Activated CD4-positive, alpha-beta memory T cell treated with anti-CD3 and anti-CD28 coated beads for 36 hours (primary cell): Measurements from ENCODE around the gene LGI2. TPM values are rescaled to one million over a fixed set of nuclear protein-coding genes. Genes with fewer than 3 reads are reported as not detected.

Experiments
- CTCF ChIA-PET: fragments of 350-600 bp; sonication (Branson Sonifier 250); formaldehyde crosslinking; loops from one replicate; lab custom pipeline; 2021; ENCODE audit warnings: antibody characterized with exemption, inconsistent platforms; lab: Charles Lee
- POLR2A ChIA-PET: fragments of 350-600 bp; sonication (Branson Sonifier 250); formaldehyde crosslinking; loops from one replicate; lab custom pipeline; 2021; ENCODE audit warnings: antibody characterized with exemption; lab: Charles Lee
- DNase-seq: peaks from one replicate; pipeline ENCODE4 v3.0.0-alpha.2; 2020
- H3K27ac Mint-ChIP-seq: one replicate; pipeline ENCODE4 v1.8.0; 2021; ENCODE audit warnings: mixed read lengths
- H3K27me3 Mint-ChIP-seq: one replicate; pipeline ENCODE4 v1.8.0; 2021; ENCODE audit warnings: mixed read lengths
- H3K36me3 Mint-ChIP-seq: one replicate; pipeline ENCODE4 v1.8.0; 2021; ENCODE audit warnings: mixed read lengths
- H3K4me1 Mint-ChIP-seq: one replicate; pipeline ENCODE4 v1.8.0; 2021; ENCODE audit warnings: low read depth, mixed read lengths
- H3K4me3 Mint-ChIP-seq: one replicate; pipeline ENCODE4 v1.8.0; 2021; ENCODE audit warnings: mild to moderate bottlenecking, mixed read lengths
- H3K9me3 Mint-ChIP-seq: one replicate; pipeline ENCODE4 v1.8.0; 2021; ENCODE audit warnings: mixed read lengths
- intact Hi-C: fragments of 100-400 bp; cut with micrococcal nuclease; formaldehyde crosslinking; loops from one replicate; pipeline ENCODE4 v1.15.1; 2023
- total RNA-seq, 2 experiments: library from RNA; stranded (reverse); gene quantifications; one replicate each; pipeline ENCODE4 v1.2.3, GENCODE V29; 2021

Gene LGI2
- total RNA-seq, 2 experiments from 2014 or later, result not detected

GRCh38 chr4:24984602-24985532, 45.9 kb downstream of the LGI2 start:
- Mint-ChIP-seq H3K9me3 (no peaks in the 10 kb centered on the region), H3K27ac (no peak overlapping the region), H3K4me1 (peaks cover 5% of the 10 kb centered on the region), H3K36me3 (no peaks in the 10 kb centered on the region), H3K4me3 (no peak overlapping the region), H3K27me3 (peaks cover 4% of the 10 kb centered on the region)
- no peak for DNase-seq
- ChIA-PET POLR2A (no interaction called here), CTCF (no interaction called here)
- intact Hi-C loops, result no loop called here

DNA sequence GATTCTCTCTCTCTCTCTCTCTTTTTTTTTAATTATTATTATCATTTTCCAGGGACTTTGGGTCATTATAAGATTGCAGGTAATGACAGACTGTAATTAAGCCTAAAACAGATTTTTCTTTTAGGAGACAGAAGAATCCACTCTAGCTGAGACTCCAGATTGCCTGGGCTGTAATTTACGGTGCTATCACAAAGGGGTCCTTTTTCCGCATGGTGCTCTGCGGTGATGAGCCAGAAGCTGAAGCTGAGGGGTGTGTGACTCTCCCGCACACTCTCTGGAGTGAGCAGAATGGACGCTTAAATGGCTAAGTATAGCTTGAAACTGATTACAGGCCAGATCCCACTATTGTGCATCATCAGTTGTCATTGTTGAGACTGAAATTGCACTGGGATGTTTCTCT, 50.0 kb downstream of the LGI2 start:
- Mint-ChIP-seq H3K4me3 (no peak overlapping the region), H3K27ac (no peak overlapping the region), H3K27me3 (peaks cover 17% of the 10 kb centered on the region), H3K9me3 (no peaks in the 10 kb centered on the region), H3K4me1 (peaks cover 5% of the 10 kb centered on the region), H3K36me3 (no peaks in the 10 kb centered on the region)
- intact Hi-C loops, result loop anchor here (1.0 to 2.0 kb wide), 3 partner anchors 165 to 492 kb away; no protein-coding TSS in a partner anchor
- ChIA-PET CTCF (interaction anchor here (0.6 to 4.8 kb wide), 32 partner anchors 9 to 591 kb away, joined by 3 to 41 read pairs (median 3); partner anchors contain the start of genes SEPSECS and ZCCHC4), POLR2A (no interaction called here)
- no peak for DNase-seq

DNA sequence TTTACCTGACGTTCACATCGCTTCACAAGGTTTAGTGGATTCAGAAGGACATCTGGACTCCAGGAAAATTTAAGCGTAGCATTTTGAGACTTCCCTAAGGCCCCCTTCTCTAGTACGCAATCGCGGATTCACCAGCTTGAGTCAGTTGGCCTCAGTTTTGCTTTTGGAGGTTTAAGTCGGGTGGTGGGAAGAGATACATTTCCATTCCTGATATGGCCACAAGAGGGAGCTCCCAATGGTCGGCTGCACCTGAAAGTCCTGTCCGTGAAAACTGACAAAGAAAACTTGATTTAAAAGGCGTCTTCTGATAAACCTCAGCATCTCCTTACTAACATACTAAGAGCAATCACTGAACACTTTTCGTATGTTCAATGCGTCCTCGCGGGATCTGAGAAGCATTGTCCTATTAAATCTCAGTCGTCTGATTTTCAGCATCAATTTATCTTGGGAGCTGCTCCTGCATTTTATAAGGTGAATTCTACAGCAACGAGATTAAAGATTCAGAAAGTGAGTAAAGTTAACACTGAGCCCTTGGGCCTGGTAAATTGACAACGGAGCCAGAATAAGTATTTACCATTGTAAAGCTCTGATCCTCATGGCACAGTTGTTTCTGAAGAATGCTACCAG, 50.6 kb downstream of the LGI2 start:
- POLR2A ChIA-PET, result no interaction called here
- Mint-ChIP-seq H3K9me3 (no peaks in the 10 kb centered on the region), H3K4me3 (no peak overlapping the region), H3K36me3 (no peaks in the 10 kb centered on the region), H3K4me1 (peaks cover 5% of the 10 kb centered on the region), H3K27me3 (peaks cover 17% of the 10 kb centered on the region), H3K27ac (no peak overlapping the region)
- CTCF ChIA-PET, result interaction anchor here (0.6 to 4.8 kb wide), 35 partner anchors 9 to 591 kb away, joined by 3 to 41 read pairs (median 3); partner anchors contain the start of genes SEPSECS and ZCCHC4
- intact Hi-C loops, result loop anchor here (1.0 to 2.0 kb wide), 3 partner anchors 165 to 491 kb away; no protein-coding TSS in a partner anchor
- peak; percentile 61 for DNase-seq

GRCh38 chr4:24979554-24979953, 51.2 kb downstream of the LGI2 start:
- Mint-ChIP-seq H3K27me3 (peaks cover 17% of the 10 kb centered on the region), H3K36me3 (no peaks in the 10 kb centered on the region), H3K9me3 (no peaks in the 10 kb centered on the region), H3K4me3 (no peak overlapping the region), H3K4me1 (peaks cover 5% of the 10 kb centered on the region), H3K27ac (no peak overlapping the region)
- ChIA-PET POLR2A (no interaction called here), CTCF (interaction anchor here (0.6 to 4.8 kb wide), 23 partner anchors 11 to 590 kb away, joined by 3 to 41 read pairs (median 4); partner anchors contain the start of genes SEPSECS and ZCCHC4)
- intact Hi-C loops, result no loop called here
- DNase-seq, result no peak

- Mint-ChIP-seq H3K36me3 (no peaks in the 10 kb centered on the region), H3K27ac (no peak overlapping the region), H3K4me3 (no peak overlapping the region), H3K27me3 (peaks cover 21% of the 10 kb centered on the region), H3K4me1 (peaks cover 5% of the 10 kb centered on the region), H3K9me3 (no peaks in the 10 kb centered on the region)
- intact Hi-C loops, result no loop called here
- no peak for DNase-seq
- ChIA-PET CTCF (interaction anchor here (0.7 kb wide), 1 partner anchor 167 kb away, joined by 4 read pairs; no protein-coding TSS in a partner anchor), POLR2A (no interaction called here)
Observed at GRCh38 chr4:24978291-24979075, 52.3 kb downstream of the LGI2 start.

DNA sequence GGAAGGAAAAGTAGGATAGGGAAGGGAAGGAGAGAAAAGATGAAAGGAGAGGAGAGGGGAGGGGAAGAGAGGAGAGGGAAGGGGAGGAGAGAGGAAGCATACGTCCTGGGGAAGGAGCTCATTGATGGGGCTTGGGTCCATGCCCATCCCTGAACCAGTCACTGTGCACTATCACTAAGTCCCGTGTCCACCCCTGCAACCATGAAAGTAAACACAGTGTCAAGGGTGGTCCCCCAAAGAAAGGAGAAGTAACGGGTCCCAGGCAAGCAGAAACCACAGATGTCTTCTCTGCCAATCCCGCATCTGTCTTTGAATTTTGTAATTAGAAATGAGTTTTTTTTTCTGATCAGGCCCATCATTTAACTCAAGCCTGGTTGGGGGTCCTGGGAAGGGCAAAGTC, 55.2 kb downstream of the LGI2 start:
- H3K4me1 Mint-ChIP-seq, result peaks cover 5% of the 10 kb centered on the region
- ChIA-PET CTCF (no interaction called here), POLR2A (no interaction called here)
- DNase-seq, result no peak
- no peak overlapping the region for H3K27ac Mint-ChIP-seq
- H3K36me3 Mint-ChIP-seq, result no peaks in the 10 kb centered on the region
- no peak overlapping the region for H3K4me3 Mint-ChIP-seq
- intact Hi-C loops, result no loop called here
- H3K27me3 Mint-ChIP-seq, result peaks cover 21% of the 10 kb centered on the region
- H3K9me3 Mint-ChIP-seq, result no peaks in the 10 kb centered on the region

GRCh38 chr4:24973747-24974601, 56.8 kb downstream of the LGI2 start:
- Mint-ChIP-seq H3K4me3 (no peak overlapping the region), H3K36me3 (no peaks in the 10 kb centered on the region), H3K4me1 (no peaks in the 10 kb centered on the region), H3K27me3 (peaks cover 13% of the 10 kb centered on the region), H3K9me3 (no peaks in the 10 kb centered on the region), H3K27ac (no peak overlapping the region)
- no peak for DNase-seq
- ChIA-PET POLR2A (no interaction called here), CTCF (no interaction called here)
- intact Hi-C loops, result no loop called here

GRCh38 chr4:24973404-24973746, 57.4 kb downstream of the LGI2 start:
- intact Hi-C loops, result no loop called here
- Mint-ChIP-seq H3K4me1 (no peaks in the 10 kb centered on the region), H3K27me3 (peaks cover 8% of the 10 kb centered on the region), H3K27ac (no peak overlapping the region), H3K36me3 (no peaks in the 10 kb centered on the region), H3K4me3 (no peak overlapping the region), H3K9me3 (no peaks in the 10 kb centered on the region)
- no peak for DNase-seq
- ChIA-PET POLR2A (no interaction called here), CTCF (no interaction called here)

- Mint-ChIP-seq H3K9me3 (peaks cover 6% of the 10 kb centered on the region), H3K27me3 (peaks cover 3% of the 10 kb centered on the region), H3K27ac (no peak overlapping the region), H3K4me1 (no peaks in the 10 kb centered on the region), H3K36me3 (no peaks in the 10 kb centered on the region), H3K4me3 (no peak overlapping the region)
- CTCF ChIA-PET, result interaction anchor here (0.7 kb wide), 1 partner anchor 9 kb away, joined by 3 read pairs; no protein-coding TSS in a partner anchor
- intact Hi-C loops, result no loop called here
- POLR2A ChIA-PET, result no interaction called here
- DNase-seq, result no peak
Observed at GRCh38 chr4:24971192-24971591, 59.6 kb downstream of the LGI2 start.

DNA sequence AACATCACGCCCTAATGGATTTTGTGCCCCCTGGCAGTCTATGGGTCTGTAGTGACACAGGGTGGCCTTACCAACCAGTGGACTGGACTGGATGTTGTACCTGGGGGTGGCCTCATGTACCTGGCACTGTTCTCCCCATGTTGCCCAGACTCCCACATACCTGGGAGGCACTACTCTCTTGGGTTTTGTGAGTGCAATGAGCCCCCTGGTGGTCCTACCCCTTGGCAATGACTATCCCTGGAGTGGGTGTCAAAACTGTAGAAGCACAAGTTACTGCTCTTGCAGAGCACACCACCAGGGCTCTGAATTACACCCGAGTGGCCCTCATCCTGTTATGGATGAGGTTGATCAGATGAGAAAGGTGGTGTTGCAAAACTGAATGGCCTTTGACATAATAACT, 60.1 kb downstream of the LGI2 start:
- intact Hi-C loops, result no loop called here
- ChIA-PET CTCF (no interaction called here), POLR2A (no interaction called here)
- no peaks in the 10 kb centered on the region for H3K36me3 Mint-ChIP-seq
- no peaks in the 10 kb centered on the region for H3K4me1 Mint-ChIP-seq
- DNase-seq, result no peak
- no peak overlapping the region for H3K27ac Mint-ChIP-seq
- peaks cover 3% of the 10 kb centered on the region for H3K27me3 Mint-ChIP-seq
- H3K9me3 Mint-ChIP-seq, result peaks cover 11% of the 10 kb centered on the region
- H3K4me3 Mint-ChIP-seq, result no peak overlapping the region

DNA sequence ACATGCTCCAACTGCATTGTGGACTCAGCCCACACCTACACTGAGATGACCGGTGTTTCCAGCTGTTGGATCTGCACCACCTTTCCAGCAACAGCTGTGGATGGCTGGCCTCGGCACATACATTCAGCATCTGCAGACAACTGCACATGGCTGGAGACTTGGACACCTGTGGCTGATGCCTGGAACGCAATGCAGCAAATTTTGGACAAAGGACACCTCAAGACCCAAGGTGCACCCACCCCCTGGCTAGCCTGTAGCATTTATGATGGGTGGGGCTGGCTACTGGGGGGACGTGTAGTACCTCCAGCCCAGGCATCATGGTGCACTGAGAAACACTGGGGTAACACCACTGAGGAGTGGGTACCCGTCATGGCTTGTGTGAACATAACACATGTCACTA, 60.6 kb downstream of the LGI2 start:
- Mint-ChIP-seq H3K4me1 (no peaks in the 10 kb centered on the region), H3K27me3 (peaks cover 3% of the 10 kb centered on the region), H3K9me3 (peaks cover 14% of the 10 kb centered on the region), H3K36me3 (no peaks in the 10 kb centered on the region), H3K4me3 (no peak overlapping the region), H3K27ac (no peak overlapping the region)
- intact Hi-C loops, result no loop called here
- POLR2A ChIA-PET, result no interaction called here
- DNase-seq, result no peak
- CTCF ChIA-PET, result interaction anchor here (2.8 kb wide), 1 partner anchor 10 kb away, joined by 14 read pairs; no protein-coding TSS in a partner anchor
